HG02571 (cell line): ENCODE measurements around the gene EXOC6B.

ENCODE experiments used
- ATAC-seq: cut with Tn5 transposase; IDR thresholded peaks from one replicate; pipeline ENCODE4 v1.9.1; 2021; ENCODE audit warnings: mild to moderate bottlenecking, moderate library complexity; ENCODE audit not compliant: unreplicated experiment

EXOC6B gene

GRCh38 chr2:72183466-72183865 is 642.4 kb downstream of the EXOC6B start:
- no peak for ATAC-seq

- ATAC-seq = no peak
These were observed 642.8 kb downstream of the EXOC6B start for GRCh38 chr2:72183016-72183415.

- no peak for ATAC-seq
These were observed 643.3 kb downstream of the EXOC6B start for GRCh38 chr2:72182547-72182946.

- ATAC-seq = no peak
These were observed 644.2 kb downstream of the EXOC6B start for GRCh38 chr2:72181616-72182015.

GRCh38 chr2:72180351-72180750 is 645.5 kb downstream of the EXOC6B start:
- no peak for ATAC-seq

GRCh38 chr2:72178551-72178950 is 647.3 kb downstream of the EXOC6B start:
- ATAC-seq = no peak

- ATAC-seq = no peak
These were observed 649.6 kb downstream of the EXOC6B start for GRCh38 chr2:72176281-72176680.

- ATAC-seq = no peak
These were observed 650.2 kb downstream of the EXOC6B start for GRCh38 chr2:72175636-72176035.

- ATAC-seq = no peak
These were observed 652.1 kb downstream of the EXOC6B start for GRCh38 chr2:72173640-72174321.

GRCh38 chr2:72172478-72172877 is 653.4 kb downstream of the EXOC6B start:
- ATAC-seq = no peak

- no peak for ATAC-seq
These were observed 659.6 kb downstream of the EXOC6B start for GRCh38 chr2:72166279-72166678.

- ATAC-seq = no peak
These were observed 660.0 kb downstream of the EXOC6B start for GRCh38 chr2:72165792-72166191.

GRCh38 chr2:72162574-72162973 is 663.3 kb downstream of the EXOC6B start:
- ATAC-seq = no peak

- no peak for ATAC-seq
These were observed 666.4 kb downstream of the EXOC6B start for GRCh38 chr2:72159211-72159993.

- no peak for ATAC-seq
These were observed 667.7 kb downstream of the EXOC6B start for GRCh38 chr2:72157871-72158771.

- ATAC-seq = no peak
These were observed 669.0 kb downstream of the EXOC6B start for GRCh38 chr2:72156872-72157271.

- no peak for ATAC-seq
These were observed 670.1 kb downstream of the EXOC6B start for GRCh38 chr2:72155737-72156136.

GRCh38 chr2:72155151-72155550 is 670.7 kb downstream of the EXOC6B start:
- no peak for ATAC-seq

- no peak for ATAC-seq
These were observed 671.4 kb downstream of the EXOC6B start for GRCh38 chr2:72154386-72154975.

GRCh38 chr2:72153924-72154323 is 671.9 kb downstream of the EXOC6B start:
- no peak for ATAC-seq
